Neural cell (in vitro differentiated cells): Measurements from ENCODE around the gene IL31RA.

Source experiments
- CTCF ChIP-seq: fragments of 450-650 bp; IDR thresholded peaks from 2 replicates; pipeline ENCODE4 v1.5.1; 2014; ENCODE audit warnings: antibody characterized with exemption, mild to moderate bottlenecking, moderate library complexity; ENCODE audit not compliant: poor library complexity, severe bottlenecking
- RAD21 ChIP-seq: fragments of 450-650 bp; conservative IDR thresholded peaks from 2 replicates; pipeline ENCODE4 v1.6.1; 2014; ENCODE audit warnings: antibody characterized with exemption, mild to moderate bottlenecking, moderate library complexity

- TF ChIP-seq CTCF (no peak), RAD21 (no peak)
These were observed 63.8 kb downstream of the IL31RA start for GRCh38 chr5:55914971-55915370.
